GM18861 (cell line): ENCODE data around the gene SLC6A17.

Source experiments
- ATAC-seq: cut with Tn5 transposase; IDR thresholded peaks from one replicate; pipeline ENCODE4 v1.9.1; 2021; ENCODE audit not compliant: unreplicated experiment

SLC6A17 gene

DNA sequence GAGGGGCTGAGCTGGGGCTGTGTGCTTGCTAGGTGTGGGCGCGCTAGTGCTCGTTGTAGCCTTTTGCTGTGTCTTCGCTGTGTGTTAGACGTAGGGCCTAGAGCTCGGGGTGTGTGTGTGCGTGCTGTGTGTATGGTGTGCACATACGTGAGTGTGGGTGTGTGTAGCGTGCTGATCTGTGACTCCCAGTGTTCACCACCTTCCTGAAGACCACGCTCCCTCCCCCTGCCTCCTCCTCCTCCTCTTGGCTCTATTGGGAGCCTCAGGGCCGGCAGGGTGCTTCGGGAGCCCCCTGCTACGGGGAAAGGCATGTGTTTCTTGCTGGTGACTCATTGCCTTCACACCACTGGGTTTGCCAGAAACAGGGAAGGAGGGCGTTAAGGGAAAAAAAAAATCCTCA lies 50.4 kb downstream of the SLC6A17 start:
- no peak for ATAC-seq

DNA sequence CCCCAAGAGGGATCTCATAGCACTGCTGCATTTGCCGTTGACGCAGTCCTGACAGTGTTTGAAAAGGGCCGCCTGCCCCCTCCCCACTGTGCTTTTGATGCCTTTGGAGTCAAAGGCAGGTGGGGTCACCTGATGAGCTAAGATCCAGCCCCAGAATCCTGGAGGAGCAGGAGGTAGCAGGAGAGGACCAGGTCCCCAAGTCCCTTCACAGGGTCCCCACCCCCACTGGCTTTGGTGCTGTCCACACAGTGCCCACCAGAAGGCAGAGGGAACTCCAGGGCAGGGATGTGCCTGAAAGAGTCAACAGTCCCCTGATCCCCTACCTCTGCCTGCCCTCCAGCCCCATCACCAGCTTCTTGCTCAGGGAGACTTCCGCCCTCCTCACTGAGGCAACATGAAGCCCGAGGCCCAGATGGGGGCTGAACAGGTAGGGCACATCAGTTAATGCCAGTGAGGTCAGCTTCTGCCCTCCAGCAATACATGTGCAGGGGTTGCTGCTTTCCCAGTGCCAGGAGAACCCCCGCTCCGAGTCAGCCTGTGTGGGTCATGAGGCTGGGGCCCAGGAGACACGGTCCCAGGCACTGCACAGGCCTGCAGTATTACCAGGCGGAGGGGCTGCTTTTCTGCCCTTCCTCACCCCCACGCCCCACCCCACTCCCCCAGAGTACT lies 51.0 kb downstream of the SLC6A17 start:
- ATAC-seq, result no peak

DNA sequence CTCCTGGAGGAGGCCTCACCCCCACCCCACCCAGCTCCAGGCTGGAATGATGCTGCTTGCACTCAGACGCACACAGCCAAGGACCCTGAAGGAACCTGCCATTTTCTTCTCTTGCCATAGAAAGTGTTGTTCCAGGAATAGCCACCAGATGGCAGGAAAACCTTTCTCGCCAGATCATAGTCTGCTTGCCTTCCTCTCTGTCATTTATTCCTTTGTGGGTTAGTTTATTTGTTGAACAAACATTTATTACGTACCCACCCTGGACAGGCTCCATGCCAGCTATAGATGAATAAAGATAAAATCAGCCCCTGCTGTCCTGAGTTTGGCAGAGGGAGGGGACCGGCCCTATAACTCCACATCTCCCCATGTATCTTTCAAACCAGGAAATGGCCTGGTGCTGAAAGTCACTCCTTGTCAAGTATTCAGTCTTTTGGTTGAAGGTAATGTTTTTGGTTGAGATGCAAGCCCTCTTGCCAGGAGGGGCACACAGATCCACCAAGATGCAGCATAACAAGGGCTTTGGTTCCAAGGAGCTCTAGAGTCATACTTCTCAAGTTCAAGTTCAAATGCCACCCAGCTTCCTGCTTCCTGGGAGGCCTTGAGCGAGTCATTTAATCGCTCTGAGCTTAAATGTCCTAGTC lies 52.8 kb downstream of the SLC6A17 start:
- no peak for ATAC-seq

DNA sequence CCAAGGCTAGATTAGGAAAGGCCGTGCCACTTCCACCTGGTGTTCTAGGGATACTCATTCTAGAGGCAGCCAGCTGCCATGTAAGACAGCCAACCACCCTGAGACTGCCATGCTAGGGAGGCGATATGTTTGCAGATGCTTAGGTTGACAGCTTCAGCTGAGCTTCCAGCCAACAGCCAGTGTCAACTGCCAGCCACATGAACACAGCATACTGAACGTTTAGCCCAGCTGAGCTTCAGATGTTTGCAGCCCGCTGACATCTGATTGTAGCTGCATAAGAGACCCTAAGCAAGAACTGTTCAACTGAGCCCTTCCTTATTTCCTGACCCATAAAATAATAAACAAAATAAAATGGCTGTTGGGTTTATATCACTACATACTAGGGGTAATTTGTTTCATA lies 54.9 kb downstream of the SLC6A17 start:
- no peak for ATAC-seq

DNA sequence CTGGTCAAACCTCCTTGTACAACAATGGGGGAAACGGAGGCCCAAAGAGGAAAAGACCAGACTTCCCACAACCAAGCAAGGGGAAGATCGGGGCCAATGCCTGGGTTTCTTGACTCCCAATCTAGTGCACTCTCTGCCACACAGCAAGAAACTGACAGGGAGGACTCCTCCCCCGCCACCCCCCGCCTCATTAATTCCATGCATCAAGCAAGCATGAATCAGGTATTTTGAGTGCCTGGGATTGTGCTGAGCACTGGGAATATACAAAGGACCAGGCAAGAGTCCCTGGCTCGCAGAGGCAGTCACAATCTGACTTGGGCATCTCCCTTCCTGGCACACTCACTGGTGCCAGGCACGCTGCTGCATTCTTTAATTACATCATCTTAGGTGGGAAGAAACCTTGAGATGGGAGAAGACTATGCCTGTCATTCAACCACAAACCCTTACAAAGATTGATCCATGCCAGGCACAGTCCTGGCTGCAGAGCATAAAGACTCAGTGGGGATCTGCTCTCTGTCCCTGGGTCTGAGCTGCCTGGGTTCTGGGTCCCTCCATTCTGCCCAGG lies 55.4 kb downstream of the SLC6A17 start:
- no peak for ATAC-seq

DNA sequence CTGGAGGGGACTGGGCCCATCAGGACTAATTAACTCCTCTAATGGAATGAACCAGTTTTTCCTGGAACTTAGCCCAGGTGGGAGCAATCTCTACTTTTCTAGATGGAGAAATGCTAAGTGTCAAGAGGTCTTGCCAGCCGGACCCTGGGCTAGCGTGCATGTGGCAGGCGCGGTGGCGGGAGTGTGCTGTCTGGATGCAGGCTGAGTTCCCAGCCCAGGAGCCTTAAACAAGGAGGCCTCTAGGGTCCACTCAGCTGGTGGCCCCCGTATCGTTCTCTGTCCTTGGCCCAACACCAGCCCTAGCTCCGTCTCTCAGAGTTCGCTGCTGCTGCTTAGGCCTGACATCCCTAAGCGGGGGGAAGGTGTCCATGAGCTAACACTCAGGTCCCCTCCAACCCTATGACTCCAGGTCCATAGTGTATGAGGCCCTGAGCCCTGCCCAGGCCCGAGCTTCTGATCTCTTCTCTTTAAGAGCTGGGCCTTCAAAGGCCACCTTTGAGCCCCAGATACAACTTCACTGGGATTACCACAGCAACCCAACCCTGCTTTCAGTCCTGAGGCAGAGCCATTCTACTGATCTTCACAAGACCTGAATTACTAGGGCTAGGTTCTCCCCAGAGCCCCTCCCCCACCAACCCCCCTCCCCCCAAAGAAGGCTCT lies 56.1 kb downstream of the SLC6A17 start:
- no peak for ATAC-seq

DNA sequence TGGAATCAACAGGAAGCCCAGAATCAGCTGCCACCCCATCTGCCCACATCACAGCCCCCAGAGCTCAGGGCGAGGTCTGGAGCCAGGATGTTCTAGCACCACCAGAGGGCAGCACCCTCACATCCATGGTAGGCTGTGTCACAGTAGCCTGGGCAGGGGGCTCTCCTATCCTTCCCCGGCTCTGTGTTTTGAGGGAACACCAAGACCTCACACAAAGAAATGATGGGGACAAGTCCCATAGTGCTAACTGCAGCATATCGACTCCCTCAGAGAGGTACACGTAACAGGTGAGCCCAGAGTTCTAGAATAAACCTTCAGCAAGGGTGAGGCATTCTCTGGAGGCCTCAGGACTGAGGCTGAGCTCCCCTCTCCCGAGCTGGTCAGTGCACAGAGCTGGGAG lies 57.5 kb downstream of the SLC6A17 start:
- no peak for ATAC-seq

DNA sequence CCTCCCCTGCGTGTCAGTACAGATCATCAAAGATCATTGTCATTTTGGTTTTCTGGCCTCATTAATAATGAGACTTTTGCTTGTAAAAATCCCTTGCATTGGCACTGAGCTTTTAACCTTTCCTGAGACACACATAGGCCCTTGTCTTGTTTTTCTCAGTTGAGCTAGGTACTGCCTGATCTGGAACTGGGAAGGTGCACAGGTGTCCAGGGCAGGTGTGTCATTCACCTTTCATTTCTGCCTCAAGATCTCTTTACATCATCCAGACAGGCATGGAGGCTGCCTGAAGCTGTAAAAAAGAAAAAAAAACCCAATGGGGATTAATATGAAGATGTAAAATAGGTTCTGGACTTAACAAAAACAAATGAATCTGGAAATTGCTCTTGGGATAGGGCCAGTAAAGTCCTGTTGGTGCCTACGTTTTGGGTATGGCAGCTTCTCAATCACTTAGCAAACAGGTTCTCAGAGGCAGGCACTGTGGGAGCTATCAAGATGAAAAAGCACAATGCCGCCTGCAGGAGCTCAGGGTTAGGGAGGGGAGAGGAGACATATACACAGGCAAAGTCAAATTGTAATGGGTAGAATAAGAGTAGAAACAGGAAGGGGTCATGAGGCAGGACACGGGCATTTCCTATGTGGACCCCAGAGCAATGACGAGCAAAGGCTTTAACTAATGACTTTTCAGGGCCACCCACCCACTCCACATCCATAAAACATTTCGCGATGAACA lies 58.8 kb downstream of the SLC6A17 start:
- ATAC-seq, result no peak

DNA sequence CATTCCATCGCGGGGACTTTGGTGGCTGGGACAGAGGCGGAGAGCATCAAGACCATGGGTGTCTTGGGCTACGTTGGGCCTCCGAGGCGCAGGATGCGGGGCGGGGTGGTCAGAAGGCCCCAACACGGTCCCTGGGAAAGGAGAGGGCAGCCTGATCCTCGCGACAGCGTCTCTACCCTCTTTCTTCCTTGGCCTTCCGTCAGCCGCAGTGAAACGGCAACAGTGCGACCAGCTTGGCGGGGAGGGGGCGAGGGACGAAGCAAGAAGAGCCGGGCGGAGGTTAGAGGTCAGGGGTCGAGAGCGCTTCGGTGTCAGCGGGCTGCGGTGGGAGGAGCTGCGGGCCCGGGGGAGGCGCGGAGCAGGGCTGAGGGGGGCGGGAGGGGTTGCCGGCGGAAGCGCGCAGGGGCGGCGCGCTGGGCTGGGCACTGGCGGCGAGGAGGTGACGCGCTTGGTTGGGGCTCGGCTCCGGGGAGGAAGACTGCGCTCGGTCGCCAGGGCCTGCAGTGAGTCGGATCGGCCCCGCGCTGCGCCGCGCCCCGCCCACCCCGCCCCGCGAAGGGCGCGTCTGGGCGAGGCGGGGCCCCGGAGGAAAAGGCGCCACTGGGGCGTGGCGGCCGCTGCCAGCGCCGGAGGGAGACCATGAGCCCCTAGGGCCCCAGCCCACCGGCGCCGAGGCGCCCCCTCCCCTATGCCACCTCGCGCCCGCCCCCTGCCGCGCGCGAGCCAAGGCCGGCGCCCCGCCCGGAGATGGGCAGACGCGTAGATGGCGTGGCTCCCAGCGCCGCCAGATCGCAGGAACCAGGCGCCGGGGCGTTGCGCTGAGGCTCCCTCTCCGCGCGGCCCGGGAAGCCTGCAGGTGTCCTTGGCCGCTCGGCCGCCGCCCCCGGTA lies 59.7 kb downstream of the SLC6A17 start, which contains the start of gene KCNC4:
TSS of gene KCNC4 (plus strand) at position 600 of the 889 bp plus-strand sequence. CDS start 1,186 bp downstream, outside the sequence.
- peak; percentile 72 for ATAC-seq

DNA sequence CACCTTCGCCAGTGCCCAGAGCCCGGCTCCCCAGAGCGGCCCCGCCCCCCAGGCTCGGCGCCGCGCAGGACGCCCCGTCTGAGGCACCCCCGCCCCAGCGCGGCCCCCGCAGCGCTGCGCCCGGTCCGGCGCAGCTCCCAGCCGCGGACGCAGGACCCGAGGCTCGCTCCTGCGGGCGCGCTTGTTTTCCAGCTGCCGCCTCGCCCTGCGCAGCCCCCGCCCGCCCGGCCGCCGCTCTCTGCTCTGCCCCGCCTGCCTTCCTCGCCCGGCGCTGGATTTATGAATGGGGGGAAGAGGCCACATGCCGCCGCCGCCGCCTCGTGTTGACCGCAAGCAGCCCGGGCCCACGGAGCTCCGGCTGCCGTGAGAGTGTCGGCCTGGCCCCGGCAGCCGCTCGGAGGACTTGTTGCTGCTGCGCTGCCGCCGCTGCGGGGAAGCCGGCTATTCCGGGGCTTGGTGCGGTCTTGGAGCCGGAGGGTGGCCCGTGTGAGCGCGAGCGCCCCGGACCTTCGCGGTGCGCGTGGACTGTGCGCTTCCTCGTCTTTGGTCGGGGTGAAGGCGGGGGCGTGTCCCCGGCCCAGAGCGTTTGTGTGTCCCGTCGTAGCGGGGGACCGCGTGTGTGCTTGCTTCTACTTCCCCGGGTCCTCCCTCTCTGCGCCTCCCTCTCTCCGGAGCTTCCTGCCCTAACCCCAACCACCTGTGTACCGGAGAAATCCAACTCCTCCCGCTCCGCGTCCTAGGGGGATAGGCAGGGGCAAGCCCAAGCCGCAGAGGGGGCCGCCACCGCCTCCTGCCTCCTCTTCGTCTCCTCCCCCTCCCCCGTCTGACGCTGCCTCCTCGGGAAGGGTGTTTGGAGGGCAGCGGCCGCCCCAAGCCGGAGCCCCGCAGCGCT lies 60.6 kb downstream of the SLC6A17 start:
- ATAC-seq, result peak; percentile 15

DNA sequence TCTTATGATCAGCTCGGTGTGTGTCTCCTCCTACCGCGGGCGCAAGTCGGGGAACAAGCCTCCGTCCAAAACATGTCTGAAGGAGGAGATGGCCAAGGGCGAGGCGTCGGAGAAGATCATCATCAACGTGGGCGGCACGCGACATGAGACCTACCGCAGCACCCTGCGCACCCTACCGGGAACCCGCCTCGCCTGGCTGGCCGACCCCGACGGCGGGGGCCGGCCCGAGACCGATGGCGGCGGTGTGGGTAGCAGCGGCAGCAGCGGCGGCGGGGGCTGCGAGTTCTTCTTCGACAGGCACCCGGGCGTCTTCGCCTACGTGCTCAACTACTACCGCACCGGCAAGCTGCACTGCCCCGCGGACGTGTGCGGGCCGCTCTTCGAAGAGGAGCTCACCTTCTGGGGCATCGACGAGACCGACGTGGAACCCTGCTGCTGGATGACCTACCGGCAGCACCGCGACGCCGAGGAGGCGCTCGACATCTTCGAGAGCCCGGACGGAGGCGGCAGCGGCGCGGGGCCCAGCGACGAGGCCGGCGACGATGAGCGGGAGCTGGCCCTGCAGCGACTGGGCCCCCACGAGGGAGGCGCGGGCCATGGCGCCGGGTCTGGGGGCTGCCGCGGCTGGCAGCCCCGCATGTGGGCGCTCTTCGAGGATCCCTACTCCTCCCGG lies 61.3 kb downstream of the SLC6A17 start:
- ATAC-seq, result no peak

DNA sequence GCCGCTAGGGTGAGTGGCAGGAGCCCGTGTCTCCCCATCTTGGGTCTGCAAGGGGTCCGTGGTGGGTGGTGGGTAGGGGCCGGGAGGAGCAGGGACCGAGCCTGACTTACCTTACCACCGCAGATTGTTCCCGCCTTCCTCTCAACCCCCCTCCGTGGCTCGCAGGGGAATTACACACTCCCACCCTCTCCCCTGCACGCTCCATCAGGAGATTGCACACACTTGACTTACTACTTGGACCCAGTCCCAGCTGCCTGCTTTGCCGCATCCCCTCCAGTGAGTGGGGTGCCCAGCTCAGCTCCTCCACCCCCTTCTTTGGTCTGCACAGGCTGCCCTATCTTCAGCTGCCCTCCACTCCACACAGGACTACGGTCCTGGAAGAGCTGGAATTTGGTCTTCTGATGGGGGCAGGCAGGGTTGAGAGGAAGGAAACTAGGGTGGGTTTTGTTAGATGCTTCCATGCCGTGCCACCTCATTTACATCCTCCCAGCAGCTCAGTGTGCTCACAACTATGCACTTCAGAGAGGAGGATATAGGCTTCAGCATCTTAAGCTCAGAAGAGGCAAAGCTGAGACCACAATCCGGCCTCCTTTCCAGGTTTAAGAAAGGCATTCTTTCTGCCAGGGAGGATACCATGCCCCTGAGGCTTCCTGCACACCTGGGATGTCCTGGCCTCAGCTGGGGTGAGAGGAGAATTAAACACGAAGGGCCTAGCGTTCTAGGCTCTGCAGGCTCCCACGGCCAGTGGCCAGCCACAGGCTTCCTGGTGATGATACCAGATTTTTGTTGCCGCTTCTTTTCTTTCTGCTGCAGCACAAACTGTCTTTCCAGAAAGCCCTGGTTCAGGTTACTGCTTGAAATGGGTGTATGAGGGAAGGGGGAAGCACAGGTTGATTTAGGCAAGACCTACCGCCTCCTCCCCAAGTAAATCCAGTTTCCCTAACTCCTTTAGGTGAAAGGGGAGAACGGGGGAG lies 62.2 kb downstream of the SLC6A17 start:
- no peak for ATAC-seq

DNA sequence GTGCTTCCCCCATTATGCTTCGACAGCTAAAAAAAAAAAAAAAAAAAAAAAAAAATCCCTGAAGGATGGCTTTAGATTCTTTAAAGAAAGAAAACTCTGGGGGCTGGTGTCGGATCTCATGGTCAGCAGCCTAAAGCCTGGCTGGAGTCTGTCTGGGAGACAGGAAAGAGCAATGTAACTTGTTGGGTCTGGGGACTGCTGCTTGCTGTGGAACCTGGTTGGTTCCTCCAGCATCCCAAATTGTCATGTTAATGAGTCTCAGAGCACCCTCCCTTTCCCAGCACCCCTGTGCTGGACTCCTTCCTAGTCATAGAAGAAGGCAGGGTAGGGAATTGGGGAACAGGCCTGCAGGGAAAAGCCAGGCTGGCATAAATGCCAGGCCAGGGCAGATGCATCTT lies 62.8 kb downstream of the SLC6A17 start:
- ATAC-seq, result no peak

DNA sequence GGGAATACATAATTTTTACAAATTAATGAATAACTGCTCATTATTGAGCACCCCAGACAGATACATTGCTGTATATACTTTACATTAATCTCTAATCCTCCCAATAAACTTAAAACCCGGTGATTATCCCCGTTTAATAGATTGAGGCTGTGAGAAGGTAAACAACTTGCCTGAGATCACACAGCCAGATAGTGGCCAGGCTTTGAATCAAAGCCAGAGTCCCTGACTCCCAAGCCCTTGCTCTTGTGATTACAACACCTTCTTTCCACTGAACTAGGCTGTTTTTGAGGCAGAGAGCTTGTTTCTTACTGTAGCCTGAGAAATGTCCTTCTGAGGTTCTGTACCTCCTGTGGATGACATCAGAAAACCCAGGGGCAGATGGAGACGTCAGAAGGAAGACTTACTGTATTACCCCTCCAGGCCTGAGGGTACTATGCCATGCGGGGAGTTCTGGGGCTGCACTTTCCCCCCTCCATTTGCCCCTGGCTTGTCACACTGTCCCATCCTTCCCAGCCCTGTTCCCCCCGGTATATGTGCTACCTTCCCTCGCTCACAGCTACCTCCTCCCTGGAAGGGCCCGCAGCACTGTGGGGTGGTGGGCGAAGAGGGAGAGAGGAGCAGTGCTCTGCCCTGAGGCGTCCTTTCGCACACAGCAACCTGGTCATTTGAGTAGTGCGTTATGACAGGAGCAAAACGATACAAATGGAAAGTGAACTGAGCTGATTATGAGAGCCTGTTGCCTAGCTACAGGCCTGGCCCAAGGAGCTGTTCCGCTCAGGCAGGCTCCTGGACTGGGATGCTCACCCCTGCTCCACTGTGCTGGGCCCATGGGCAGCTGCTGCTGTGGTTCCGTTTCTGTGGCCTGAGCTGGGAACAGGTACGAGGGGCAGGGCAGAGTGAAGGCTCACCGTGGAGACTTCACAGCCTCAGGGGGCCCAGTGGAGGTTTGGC lies 64.4 kb downstream of the SLC6A17 start:
- no peak for ATAC-seq

DNA sequence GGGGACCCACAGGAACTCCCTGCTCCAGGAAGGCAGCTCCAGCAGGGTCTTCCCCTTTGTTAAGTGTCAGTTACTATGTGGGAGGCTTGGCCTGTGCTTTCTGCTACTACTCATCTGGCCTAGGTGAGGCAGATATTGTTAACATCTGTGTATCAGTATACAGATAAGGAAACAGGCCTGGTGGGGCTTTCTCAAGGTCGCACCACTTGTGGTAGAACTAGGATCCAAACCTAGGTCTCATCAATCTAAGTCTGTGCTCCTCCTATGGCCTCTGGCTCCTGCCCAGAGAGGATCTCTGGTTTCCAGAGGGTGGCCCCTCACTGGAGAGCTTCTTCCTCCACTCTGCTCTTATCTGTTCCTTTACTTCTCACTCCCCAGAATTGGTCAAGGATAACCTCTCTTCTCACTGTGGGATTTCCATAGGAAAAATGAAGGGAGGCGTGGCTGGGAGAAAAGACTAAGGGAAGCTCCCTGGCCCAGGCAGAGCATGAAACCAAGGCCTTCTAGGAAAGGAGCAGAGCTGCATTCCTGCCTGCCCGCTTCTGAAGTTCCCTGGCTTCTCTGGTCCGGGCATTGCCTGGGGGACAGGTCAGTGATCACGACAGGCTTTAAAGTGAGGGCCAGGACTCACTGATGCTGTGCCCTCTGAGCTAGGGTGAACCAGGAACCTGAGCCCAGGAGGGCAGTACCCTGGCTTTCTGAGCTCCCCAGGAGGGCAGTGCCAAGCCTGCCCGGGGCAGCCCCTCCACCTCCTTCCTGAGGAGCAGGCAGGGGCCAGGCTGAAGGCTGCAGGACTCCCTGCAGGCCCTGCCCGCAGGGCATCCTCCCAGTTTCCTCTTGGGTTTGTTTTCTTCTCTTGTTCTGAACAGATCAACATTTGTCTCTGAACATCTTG lies 65.6 kb downstream of the SLC6A17 start:
- no peak for ATAC-seq
